CD14-positive monocyte (primary cell): ENCODE data around the gene HOXA1. TPM values are rescaled to one million over a fixed set of nuclear protein-coding genes. Genes with fewer than 3 reads are reported as not detected.

Experiments used
- DNase-seq, 3 donors: peaks; one replicate each; pipeline ENCODE4 v3.0.0-alpha.2; 2011 to 2022
- H2AFZ ChIP-seq: 2 replicates; pipeline ENCODE4 v1.6.0; 2012; ENCODE audit warnings: mild to moderate bottlenecking, low read depth, low read length, inconsistent platforms; ENCODE audit not compliant: insufficient read depth, poor library complexity, severe bottlenecking
- H3K27ac ChIP-seq, 2 donors: 1 replicate in 1 of 2; 2 replicates in 1 of 2; pipeline ENCODE4 v1.5.1; 2012 to 2013; ENCODE audit warnings: low read length in 2 of 2, control low read depth in 1 of 2, inconsistent platforms in 1 of 2, low read depth in 1 of 2, mild to moderate bottlenecking in 1 of 2
- H3K27me3 ChIP-seq, 2 donors: one replicate each; pipeline versions ENCODE4 v1.6.0 to v1.6.1; 2011 to 2013; ENCODE audit warnings: low read length in 2 of 2; ENCODE audit not compliant: control insufficient read depth in 2 of 2, insufficient read depth in 2 of 2
- H3K36me3 ChIP-seq, 2 donors: replicated peaks in 1 of 2; 1 replicate in 1 of 2; 2 replicates in 1 of 2; pipeline versions ENCODE4 v1.5.1 to v1.6.1; 2012 to 2013; ENCODE audit warnings: low read length in 2 of 2, control low read depth in 1 of 2, inconsistent platforms in 1 of 2, mild to moderate bottlenecking in 1 of 2; ENCODE audit not compliant: insufficient read depth in 2 of 2, control insufficient read depth in 1 of 2
- H3K4me1 ChIP-seq, 2 donors: 1 replicate in 1 of 2; 2 replicates in 1 of 2; pipeline versions ENCODE4 v1.5.1 to v1.6.1; 2012 to 2013; ENCODE audit warnings: low read length in 2 of 2, control low read depth in 1 of 2, inconsistent platforms in 1 of 2, mild to moderate bottlenecking in 1 of 2, moderate library complexity in 1 of 2; ENCODE audit not compliant: insufficient read depth in 2 of 2, control insufficient read depth in 1 of 2
- H3K4me2 ChIP-seq: replicated peaks from 2 replicates; pipeline ENCODE3; 2012; ENCODE audit warnings: low read length, moderate library complexity, mild to moderate bottlenecking; ENCODE audit not compliant: poor library complexity, severe bottlenecking; ENCODE audit errors: extremely low read depth
- H3K4me3 ChIP-seq, 3 experiments: fragments of 200-600 bp in 1 of 3; sonication (generic) in 1 of 3; replicated peaks in 1 of 3; 1 replicate in 2 of 3; 2 replicates in 1 of 3; pipeline ENCODE4 v1.5.1; 2011 to 2013; ENCODE audit warnings: low read length in 3 of 3, mild to moderate bottlenecking in 3 of 3, control low read depth in 2 of 3, low read depth in 2 of 3, inconsistent platforms in 1 of 3, moderate library complexity in 1 of 3
- H3K79me2 ChIP-seq: 2 replicates; pipeline ENCODE4 v1.6.0; 2012; ENCODE audit warnings: mild to moderate bottlenecking, control low read depth, inconsistent platforms, low read length, moderate library complexity; ENCODE audit not compliant: insufficient read depth
- H3K9ac ChIP-seq: 2 replicates; pipeline ENCODE4 v1.6.0; 2017; ENCODE audit warnings: low read length, mild to moderate bottlenecking; ENCODE audit not compliant: insufficient read depth, poor library complexity, severe bottlenecking
- H3K9me3 ChIP-seq, 2 donors: replicated peaks in 1 of 2; 1 replicate in 1 of 2; 2 replicates in 1 of 2; pipeline versions ENCODE4 v1.5.1 to v1.6.1; 2012 to 2013; ENCODE audit warnings: low read length in 2 of 2, control low read depth in 1 of 2; ENCODE audit not compliant: control insufficient read depth in 1 of 2, insufficient read depth in 1 of 2
- H4K20me1 ChIP-seq: 2 replicates; pipeline ENCODE4 v1.6.0; 2012; ENCODE audit warnings: mild to moderate bottlenecking, low read length, control low read depth, moderate library complexity; ENCODE audit not compliant: insufficient read depth
- H3K27ac Mint-ChIP-seq, 7 donors: one replicate each; pipeline ENCODE4 v1.8.0; 2020; ENCODE audit warnings: mild to moderate bottlenecking in 7 of 7, mixed read lengths in 7 of 7, moderate library complexity in 6 of 7, inconsistent platforms in 2 of 7
- H3K27me3 Mint-ChIP-seq, 3 donors: one replicate each; pipeline ENCODE4 v1.8.0; 2021 to 2022; ENCODE audit warnings: low read depth in 3 of 3, mild to moderate bottlenecking in 3 of 3, mixed read lengths in 3 of 3, moderate library complexity in 3 of 3, inconsistent platforms in 1 of 3
- H3K36me3 Mint-ChIP-seq, 2 donors: one replicate each; pipeline ENCODE4 v1.8.0; 2020; ENCODE audit warnings: mixed read lengths in 2 of 2, inconsistent platforms in 1 of 2, mild to moderate bottlenecking in 1 of 2
- H3K4me1 Mint-ChIP-seq: one replicate; pipeline ENCODE4 v1.8.0; 2020; ENCODE audit warnings: mild to moderate bottlenecking, mixed read lengths
- H3K4me3 Mint-ChIP-seq, 2 donors: one replicate each; pipeline ENCODE4 v1.8.0; 2020; ENCODE audit warnings: mild to moderate bottlenecking in 2 of 2, mixed read lengths in 2 of 2, moderate library complexity in 1 of 2
- H3K9me3 Mint-ChIP-seq, 7 donors: one replicate each; pipeline ENCODE4 v1.8.0; 2020 to 2022; ENCODE audit warnings: mixed read lengths in 7 of 7, mild to moderate bottlenecking in 6 of 7, moderate library complexity in 6 of 7, inconsistent platforms in 2 of 7
- WGBS: methylation state at CpG from one replicate; pipeline ENCODE4 v1.1.5; 2013; ENCODE audit warnings: missing lambda C conversion rate; ENCODE audit not compliant: insufficient coverage; 5-methylcytosine and 5-hydroxymethylcytosine counted together
- intact Hi-C, 2 donors: fragments of 100-400 bp; cut with micrococcal nuclease; formaldehyde crosslinking; loops; one replicate each; pipeline versions ENCODE4 v1.15.0 to v1.15.1; 2023
- polyA plus RNA-seq, 3 donors: library from polyadenylated mRNA; depleted of rRNA in 1 of 3; unstranded in 2 of 3; stranded (reverse) in 1 of 3; fragments of 300-500 nt in 2 of 3; fragments of >200 nt in 1 of 3; fragmentation: Illumina TruSeq in 2 of 3; gene quantifications; 1 replicate in 2 of 3; 2 replicates in 1 of 3; pipeline ENCODE4 v1.2.3, GENCODE V29; 2012 to 2021
- TF ChIP-seq, protein P1 (sequence below): fragments of 200-600 bp; IDR thresholded peaks from one replicate; pipeline ENCODE4 v1.8.0; 2022; ENCODE audit warnings: antibody characterized with exemption, mild to moderate bottlenecking

Gene HOXA1
- polyA plus RNA-seq, 3 donors, result 0.11 to 0.37 TPM; not detected in 1

GRCh38 chr7:27115221-27116026 lies 19.6 kb upstream of the HOXA1 start:
- H2AFZ ChIP-seq, result no peak overlapping the region
- no peaks in the 10 kb centered on the region for H3K9me3 ChIP-seq
- no peak overlapping the region for H3K4me3 ChIP-seq
- H3K4me1 ChIP-seq, result no peaks in the 10 kb centered on the region
- H3K36me3 ChIP-seq, result no peaks in the 10 kb centered on the region
- no peaks in the 10 kb centered on the region for H3K79me2 ChIP-seq
- Mint-ChIP-seq H3K27ac (no peak overlapping the region), H3K4me3 (no peak overlapping the region), H3K27me3 (peaks cover 2 to 5% (median 3%) of the 10 kb centered on the region in 3 donors), H3K36me3 (no peaks in the 10 kb centered on the region), H3K9me3 (peaks cover 0 to 4% (median 1%) of the 10 kb centered on the region in 7 donors), H3K4me1 (peaks cover 2% of the 10 kb centered on the region)
- no peak overlapping the region for H3K9ac ChIP-seq
- no peak overlapping the region for H3K27ac ChIP-seq
- TF ChIP-seq, protein P1, sequence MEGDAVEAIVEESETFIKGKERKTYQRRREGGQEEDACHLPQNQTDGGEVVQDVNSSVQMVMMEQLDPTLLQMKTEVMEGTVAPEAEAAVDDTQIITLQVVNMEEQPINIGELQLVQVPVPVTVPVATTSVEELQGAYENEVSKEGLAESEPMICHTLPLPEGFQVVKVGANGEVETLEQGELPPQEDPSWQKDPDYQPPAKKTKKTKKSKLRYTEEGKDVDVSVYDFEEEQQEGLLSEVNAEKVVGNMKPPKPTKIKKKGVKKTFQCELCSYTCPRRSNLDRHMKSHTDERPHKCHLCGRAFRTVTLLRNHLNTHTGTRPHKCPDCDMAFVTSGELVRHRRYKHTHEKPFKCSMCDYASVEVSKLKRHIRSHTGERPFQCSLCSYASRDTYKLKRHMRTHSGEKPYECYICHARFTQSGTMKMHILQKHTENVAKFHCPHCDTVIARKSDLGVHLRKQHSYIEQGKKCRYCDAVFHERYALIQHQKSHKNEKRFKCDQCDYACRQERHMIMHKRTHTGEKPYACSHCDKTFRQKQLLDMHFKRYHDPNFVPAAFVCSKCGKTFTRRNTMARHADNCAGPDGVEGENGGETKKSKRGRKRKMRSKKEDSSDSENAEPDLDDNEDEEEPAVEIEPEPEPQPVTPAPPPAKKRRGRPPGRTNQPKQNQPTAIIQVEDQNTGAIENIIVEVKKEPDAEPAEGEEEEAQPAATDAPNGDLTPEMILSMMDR, result no peak
- WGBS, result 97% methylated on average over 37 of the region's 45 CpGs
- DNase-seq, result no peak
- H3K27me3 ChIP-seq, result no peaks in the 10 kb centered on the region
- H4K20me1 ChIP-seq, result no peaks in the 10 kb centered on the region
- intact Hi-C loops, result no loop called here
- H3K4me2 ChIP-seq, result no peak overlapping the region

DNA sequence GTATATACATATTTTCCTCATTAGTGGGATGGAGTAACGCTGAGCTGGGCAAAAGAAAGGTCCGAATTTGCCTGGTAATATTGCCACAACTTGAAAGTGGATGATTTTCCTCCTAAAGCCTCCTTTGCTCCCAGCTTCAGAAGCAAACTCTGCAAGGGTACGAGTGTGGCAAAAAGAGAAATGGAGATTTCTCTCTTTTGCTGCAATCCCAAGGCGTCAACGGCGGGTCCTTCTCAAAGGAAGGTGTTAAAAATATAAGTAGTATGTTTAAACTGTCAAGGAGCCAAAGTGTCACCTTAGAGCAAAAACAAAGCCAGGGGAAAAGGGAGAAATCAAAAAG lies 19.1 kb upstream of the HOXA1 start:
- Mint-ChIP-seq H3K4me3 (no peak overlapping the region), H3K27ac (no peak overlapping the region), H3K9me3 (peaks cover 0 to 4% (median 1%) of the 10 kb centered on the region in 7 donors), H3K36me3 (no peaks in the 10 kb centered on the region), H3K27me3 (peaks cover 2 to 3% (median 3%) of the 10 kb centered on the region in 3 donors), H3K4me1 (peaks cover 2% of the 10 kb centered on the region)
- H3K27ac ChIP-seq, result no peak overlapping the region
- 98% methylated on average over 4 of the region's 6 CpGs for WGBS
- intact Hi-C loops, result no loop called here
- H3K4me2 ChIP-seq, result no peak overlapping the region
- no peaks in the 10 kb centered on the region for H3K4me1 ChIP-seq
- H3K4me3 ChIP-seq, result no peak overlapping the region
- H4K20me1 ChIP-seq, result no peaks in the 10 kb centered on the region
- H3K9ac ChIP-seq, result no peak overlapping the region
- no peaks in the 10 kb centered on the region for H3K9me3 ChIP-seq
- H2AFZ ChIP-seq, result no peak overlapping the region
- DNase-seq, result no peak
- H3K79me2 ChIP-seq, result no peaks in the 10 kb centered on the region
- H3K27me3 ChIP-seq, result no peaks in the 10 kb centered on the region
- TF ChIP-seq, protein P1, result no peak
- no peaks in the 10 kb centered on the region for H3K36me3 ChIP-seq
